ENCODE results near the gene LYRM2.

DNA sequence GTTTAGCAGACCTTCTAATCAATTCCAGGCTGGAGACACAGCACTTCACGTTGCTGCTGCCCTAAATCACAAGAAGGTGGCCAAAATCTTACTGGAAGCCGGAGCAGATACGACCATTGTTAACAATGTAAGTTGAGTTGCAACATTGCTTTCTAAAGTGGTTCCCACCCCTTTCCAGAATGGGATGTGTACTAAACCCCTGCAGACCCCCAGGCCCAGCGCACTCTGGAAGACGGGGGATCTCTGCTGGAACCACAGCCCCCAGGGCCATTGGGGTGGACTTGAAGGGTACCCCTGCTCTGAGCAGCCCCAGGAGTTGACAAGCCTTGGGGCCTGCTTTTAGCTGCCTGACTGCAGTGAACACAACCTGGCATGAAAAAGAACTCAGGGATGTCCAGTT lies 22.0 kb downstream of the LYRM2 start:
- TF ChIP-seq, protein P1, sequence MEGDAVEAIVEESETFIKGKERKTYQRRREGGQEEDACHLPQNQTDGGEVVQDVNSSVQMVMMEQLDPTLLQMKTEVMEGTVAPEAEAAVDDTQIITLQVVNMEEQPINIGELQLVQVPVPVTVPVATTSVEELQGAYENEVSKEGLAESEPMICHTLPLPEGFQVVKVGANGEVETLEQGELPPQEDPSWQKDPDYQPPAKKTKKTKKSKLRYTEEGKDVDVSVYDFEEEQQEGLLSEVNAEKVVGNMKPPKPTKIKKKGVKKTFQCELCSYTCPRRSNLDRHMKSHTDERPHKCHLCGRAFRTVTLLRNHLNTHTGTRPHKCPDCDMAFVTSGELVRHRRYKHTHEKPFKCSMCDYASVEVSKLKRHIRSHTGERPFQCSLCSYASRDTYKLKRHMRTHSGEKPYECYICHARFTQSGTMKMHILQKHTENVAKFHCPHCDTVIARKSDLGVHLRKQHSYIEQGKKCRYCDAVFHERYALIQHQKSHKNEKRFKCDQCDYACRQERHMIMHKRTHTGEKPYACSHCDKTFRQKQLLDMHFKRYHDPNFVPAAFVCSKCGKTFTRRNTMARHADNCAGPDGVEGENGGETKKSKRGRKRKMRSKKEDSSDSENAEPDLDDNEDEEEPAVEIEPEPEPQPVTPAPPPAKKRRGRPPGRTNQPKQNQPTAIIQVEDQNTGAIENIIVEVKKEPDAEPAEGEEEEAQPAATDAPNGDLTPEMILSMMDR (IDR thresholded peaks at IDR 0.05; ENCODE audit: control extremely low read depth in 1 of 3, insufficient read depth in 1 of 3, low read depth in 1 of 3, low read length in 3 of 3): no peak
- TF ChIP-seq NRF1 (IDR thresholded peaks at IDR 0.05; ENCODE audit: low read depth, low read length): no peak
- TF ChIP-seq POLR2A (IDR thresholded peaks at IDR 0.05; ENCODE audit: control extremely low read depth in 1 of 2, low read depth in 2 of 2, low read length in 2 of 2): no peak
- TF ChIP-seq BRCA1 (IDR thresholded peaks at IDR 0.05; ENCODE audit: low read depth, low read length): no peak
- TF ChIP-seq EZH2 (IDR thresholded peaks at IDR 0.05; ENCODE audit: low read depth, low read length, severe bottlenecking): no peak
- no peak for TF ChIP-seq SIN3A (conservative IDR thresholded peaks at IDR 0.05 in 1 of 2, IDR thresholded peaks at IDR 0.05 in 1 of 2; ENCODE audit: low read depth in 1 of 2, low read length in 2 of 2)
- no peak for TF ChIP-seq JUN (IDR thresholded peaks at IDR 0.05; ENCODE audit: low read depth, low read length)
- no peak for TF ChIP-seq BCL11A (IDR thresholded peaks at IDR 0.05; ENCODE audit: low read depth in 2 of 2, low read length in 2 of 2)
- TF ChIP-seq EGR1 (IDR thresholded peaks at IDR 0.05; ENCODE audit: borderline replicate concordance, low read depth, low read length): no peak
- no peak for TF ChIP-seq BACH1 (IDR thresholded peaks at IDR 0.05; ENCODE audit: low read length)
